ENCODE measurements around the gene SPRED2.
"Not testable (repeated sequence)": the region's sequence is repeated elsewhere in the genome, so short reads cannot be mapped to it uniquely, and the experiment has no call there.

SPRED2 gene

DNA sequence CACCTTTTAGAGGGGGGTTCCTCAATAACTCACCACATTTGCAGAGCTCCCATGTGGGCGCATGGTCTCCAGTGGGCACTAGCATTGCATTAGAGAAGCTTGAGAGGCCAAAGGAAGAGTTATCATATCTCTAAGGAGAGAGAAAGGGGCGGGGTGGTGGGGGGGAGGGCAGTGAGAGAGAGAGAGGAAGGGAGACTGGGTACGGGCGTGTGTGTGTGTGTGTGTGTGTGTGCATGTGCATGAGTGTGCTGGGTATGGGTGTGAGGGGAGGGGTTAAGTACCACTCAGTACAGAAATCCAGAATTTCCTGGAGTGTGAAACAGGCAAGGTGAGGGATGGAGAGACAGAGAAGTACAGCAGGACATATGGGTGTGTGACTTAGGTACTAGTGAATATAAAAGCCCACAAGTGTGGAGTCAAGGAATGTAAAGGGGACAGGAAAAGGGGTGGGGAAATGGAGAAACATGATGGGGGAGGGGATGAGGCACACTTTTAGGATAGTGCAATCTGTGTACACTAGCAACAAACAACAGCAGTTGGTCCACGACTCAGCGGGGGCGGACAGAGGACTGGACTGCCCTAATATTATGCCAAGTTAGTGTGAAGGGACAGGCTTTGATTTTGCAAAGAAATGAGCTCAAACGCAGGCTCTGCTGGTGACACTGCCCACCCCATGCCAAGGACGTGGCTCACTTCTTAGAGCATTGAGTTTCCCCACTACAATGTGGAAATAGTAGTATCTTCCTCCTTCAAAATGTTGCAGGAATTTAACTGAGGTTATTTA, 91.3 kb downstream of the SPRED2 start:
- DNase-seq (ENCODE audit: low spot score) = no peak

DNA sequence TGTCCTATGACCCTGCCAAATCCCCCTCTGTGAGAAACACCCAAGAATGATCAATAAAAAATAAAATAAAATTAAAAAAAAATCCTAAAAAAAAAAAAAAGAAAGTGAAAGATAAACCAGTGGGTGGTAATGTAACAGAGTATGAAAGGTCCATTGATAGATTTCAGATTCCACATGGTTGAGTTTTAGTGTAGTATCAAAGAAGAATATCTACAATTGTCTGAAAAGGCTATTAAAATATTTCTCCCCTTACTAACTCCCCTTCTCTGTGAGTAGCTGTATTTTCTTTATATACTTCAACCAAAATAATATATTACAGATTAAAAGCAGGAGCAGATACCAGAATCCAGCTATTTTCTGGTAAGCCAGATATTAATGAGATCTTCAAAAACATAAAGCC, 92.8 kb downstream of the SPRED2 start:
- no peak for DNase-seq (ENCODE audit: low spot score)

DNA sequence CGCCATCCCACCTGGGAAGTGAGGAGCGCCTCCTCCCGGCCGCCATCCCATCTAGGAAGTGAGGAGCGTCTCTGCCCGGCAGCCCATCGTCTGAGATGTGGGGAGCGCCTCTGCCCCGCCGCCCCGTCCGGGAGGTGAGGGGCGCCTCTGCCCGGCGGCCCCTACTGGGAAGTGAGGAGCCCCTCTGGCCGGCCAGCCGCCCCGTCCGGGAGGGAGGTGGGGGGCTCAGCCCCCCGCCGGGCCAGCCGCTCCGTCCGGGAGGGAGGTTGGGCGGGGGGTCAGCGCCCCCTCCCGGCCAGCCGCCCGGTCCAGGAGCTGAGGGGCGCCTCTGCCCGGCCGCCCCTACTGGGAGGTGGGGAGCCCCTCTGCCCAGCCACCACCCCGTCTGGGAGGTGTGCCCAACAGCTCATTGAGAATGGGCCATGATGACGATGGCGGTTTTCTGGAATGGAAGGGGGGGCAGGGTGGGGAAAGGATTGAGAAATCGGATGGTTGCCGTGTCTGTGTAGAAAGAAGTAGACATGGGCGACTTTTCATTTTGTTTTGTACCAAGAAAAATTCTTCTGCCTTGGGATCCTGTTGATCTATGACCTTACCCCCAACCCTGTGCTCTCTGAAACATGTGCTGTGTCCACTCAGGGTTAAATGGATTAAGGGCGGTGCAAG, 93.4 kb downstream of the SPRED2 start:
- not testable (repeated sequence) for DNase-seq (ENCODE audit: low spot score)

DNA sequence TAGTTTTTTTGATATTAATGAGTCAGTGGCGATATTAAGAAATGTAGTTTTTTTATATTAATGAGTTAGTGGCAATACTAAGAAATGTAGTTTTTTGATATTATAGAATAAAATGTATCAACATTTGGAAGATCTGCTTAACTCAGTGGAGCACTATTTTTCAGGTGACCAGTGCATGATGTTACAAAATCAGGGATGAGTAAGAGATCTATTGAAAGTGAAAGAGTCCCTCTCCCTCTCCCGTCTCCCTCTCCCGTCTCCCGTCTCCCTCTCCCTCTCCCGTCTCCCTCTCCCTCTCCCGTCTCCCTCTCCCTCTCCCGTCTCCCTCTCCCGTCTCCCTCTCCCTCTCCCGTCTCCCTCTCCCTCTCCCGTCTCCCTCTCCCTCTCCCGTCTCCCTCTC, 94.5 kb downstream of the SPRED2 start:
- DNase-seq (ENCODE audit: low spot score) = not testable (repeated sequence)

DNA sequence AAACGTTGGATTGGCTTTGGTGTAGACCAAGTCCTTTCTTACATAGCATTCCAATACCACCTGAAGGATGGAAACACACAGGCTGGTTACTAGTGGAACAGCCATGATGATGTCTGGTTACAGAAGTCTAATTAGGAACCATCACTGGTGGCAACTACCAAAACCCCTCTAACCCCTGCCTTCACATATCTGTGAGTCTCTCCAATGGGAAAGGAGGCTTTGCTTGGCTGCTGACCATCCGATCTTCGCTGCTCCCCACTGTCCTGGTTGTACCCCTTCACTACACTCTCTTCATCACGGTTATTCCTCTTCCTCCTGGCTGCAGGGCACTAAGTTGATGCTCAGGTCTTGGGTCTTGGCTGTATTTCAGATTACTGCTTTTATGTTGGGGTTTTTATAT, 97.7 kb downstream of the SPRED2 start:
- DNase-seq (ENCODE audit: low spot score) = no peak

DNA sequence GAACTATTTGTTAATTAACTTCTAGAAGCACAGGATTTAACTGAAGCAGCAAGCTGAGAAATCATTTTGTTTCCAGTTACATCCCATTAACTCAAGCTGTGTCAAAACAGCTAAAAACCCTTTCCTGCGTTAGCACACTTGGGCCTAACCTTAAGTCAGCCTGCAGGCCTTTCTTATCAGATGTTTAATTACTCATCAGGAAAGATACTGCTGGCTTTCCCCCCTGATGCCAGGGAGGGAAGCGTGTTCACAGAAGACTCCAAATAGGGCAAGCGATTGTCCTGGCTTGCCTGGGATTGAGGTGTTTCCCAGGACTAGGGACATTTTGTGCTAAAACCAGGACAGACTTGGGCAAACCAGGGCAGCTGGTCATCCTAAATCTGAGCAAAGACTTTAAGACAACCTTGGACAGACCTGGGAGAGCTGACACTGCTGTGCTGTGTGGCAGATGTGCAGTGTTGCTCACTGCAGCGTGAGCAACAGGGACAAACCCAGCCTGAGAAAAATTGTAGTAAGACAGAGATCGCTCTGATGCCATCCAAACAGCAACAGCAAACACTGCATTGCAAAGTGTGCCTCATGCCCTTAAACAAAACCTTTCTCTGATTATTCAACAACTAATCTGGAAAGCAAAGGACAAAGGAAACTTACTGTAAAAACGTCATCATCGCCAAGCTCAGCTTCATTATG, 100.9 kb downstream of the SPRED2 start:
- no peak for DNase-seq (ENCODE audit: low spot score)

DNA sequence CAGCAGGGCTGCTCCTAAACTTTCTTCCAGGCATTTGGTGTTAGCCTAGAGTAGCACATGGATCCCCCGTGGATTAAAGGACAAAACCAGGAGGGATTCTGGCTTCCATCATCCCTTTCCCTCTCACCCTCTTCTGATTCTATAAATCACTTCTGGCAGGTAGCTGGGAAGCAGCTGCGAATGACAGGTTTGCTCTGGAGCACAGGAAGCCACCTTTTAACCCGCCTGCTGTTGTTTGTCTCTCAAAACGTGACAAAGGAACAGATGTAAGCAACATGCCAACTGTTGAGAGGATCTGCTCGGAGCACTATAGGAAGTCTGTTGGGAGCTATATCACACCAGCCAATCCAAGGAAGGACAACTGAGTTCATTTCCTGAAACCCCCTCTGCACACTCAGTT, 102.9 kb downstream of the SPRED2 start:
- no peak for DNase-seq (ENCODE audit: low spot score)

DNA sequence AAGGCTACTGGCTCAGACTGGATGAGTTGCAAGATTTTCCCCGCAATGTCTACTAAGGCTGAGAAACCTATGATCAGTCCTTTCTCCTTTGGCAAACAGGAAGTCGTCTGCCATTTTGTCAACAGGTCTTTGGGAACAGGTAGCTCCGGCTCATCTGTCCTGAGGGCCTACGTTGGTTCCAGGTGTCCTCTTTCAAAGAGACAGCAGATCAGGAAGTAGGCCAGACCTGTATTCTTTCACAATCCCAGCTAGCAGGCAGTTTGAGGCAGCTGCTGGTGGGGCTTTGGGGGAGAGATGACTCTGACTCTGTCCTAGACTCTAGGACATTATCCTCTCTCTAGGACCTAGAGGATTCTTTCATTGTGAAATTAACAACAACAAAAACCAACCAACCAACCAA, 106.1 kb downstream of the SPRED2 start:
- DNase-seq (ENCODE audit: low spot score) = no peak

DNA sequence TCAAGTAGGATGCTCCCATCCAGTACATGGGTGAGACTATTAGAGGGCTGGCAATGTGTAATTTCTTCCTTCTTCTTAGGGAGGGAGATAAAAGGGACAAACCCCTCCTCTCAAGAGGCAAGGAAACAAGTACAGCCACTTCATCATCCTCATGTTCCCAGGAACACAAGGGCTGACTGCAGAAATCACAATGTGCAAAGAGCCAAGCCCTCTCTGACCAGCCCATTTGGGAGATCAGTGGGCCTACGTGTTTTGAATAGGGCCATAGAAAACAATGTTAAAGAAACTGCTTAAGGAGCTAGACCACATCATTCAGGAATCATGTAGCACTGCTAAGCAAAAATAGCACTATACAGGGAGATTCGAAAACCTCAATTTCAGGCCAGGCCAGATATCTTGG, 107.3 kb downstream of the SPRED2 start:
- DNase-seq (ENCODE audit: low spot score) = no peak

DNA sequence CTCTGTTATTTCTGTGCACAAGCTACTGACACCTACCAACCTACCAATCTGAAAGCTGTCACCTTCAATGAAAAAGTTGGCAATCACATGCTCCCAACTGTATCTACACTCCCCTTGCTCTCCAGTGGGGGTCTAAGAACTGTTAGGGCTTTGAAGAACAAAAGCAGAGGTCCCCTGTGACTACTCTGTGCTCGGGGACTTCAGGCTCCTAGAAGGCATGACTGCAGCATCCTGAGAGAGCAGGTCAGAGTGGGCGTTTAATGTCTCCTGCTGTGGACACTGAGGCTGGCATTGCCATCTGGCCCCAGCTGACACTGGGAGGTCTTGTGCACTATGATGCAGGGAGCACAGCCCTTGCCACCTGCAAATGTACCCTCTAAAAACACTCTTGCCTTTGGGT, 111.5 kb downstream of the SPRED2 start:
- no peak for DNase-seq (ENCODE audit: low spot score)

DNA sequence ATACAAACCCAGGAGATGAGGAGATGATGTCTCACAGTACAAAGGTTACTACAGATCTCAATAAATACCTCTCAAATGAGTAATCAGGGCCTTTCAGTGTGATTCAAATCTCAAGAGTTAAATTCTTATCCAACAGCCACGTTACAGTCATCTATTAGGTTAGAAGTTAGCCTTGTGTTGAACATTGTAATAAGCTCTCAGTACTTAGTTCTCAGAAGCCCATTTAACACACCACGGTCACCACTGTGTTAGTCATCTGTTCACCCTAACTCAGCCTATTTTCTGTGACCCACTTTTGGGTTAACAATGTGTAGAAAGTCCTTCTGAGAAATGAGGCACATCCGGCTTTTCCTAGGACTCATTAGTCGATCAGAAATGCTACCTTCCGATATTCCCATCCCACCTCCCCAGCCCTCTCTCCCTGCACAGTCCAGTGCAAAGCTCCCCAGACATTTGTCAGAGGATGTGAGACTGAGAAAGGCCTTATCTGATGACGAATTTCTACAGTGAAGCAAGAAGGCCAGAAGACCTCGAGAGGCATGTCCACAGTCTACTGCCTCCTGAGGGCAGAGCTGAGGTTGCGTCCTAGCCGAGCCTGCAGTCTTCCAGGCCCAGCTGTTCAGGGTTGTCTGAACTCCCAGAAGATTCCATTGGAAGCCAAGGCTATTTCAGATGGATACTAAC, 112.2 kb downstream of the SPRED2 start:
- DNase-seq (ENCODE audit: low spot score) = peak; percentile 86

DNA sequence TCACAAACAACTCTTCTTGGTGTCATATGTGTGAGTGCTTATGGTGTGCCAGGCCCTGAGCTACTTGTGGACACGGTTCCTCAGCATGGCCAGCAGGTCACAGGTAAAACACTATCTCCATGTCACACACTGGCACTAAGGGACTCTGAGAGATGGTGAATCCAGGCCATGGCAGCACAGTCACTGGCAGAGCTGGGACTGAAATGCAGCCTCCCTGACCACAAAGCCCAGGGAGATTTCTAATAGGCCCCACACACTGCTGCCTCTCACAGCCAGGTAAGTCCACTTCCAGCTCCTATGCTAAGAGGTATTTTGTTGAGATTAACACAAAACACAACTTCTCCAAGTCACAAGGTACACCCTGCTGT, 112.7 kb downstream of the SPRED2 start:
- no peak for DNase-seq (ENCODE audit: low spot score)

DNA sequence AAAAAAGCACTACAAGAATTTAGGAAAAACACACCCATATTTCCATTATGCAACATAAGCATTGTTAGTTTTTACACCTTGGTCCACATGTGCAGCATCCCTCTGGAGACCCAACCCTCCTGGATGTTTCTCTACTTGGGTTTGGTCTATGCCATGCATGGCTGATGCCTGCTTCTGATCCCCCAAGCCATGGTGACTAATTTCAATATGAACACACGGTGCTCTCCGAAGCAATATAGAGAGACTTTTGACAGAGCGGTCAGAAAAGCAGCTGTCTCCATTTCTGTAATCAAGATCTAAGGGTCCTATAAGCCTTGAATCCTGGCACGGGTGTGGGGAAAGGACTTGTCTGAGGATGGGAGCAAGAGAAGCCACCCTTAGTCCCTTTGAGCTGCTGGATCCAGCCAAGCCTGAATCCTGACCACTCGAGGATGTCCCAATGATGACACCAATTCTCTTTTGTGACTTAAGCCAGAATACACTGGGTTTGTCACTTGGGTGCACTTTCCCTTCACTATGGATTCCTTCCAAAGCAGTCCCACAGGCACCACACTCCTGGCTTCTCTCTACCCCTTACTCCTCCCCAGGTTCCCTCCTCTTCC, 113.2 kb downstream of the SPRED2 start:
- DNase-seq (ENCODE audit: low spot score) = no peak

DNA sequence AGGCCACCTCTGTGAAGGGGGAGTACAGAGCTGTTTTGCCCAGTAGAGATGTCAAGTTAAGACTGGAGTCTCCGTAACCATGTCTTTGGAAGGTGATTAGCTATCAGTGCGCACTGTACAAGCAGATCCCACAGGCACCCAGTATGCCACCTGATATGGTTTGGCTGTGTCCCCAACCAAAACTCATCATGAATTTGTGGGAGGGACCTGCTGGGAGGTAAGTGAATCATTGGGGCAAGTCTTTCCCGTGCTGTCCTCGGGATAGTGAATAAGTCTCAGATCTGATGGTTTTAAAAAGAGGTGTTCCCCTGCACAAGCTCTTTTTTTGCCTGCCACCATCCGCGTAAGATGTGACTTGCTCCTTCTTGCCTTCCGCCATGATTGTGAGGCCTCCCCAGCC, 114.6 kb downstream of the SPRED2 start:
- no peak for DNase-seq (ENCODE audit: low spot score)

DNA sequence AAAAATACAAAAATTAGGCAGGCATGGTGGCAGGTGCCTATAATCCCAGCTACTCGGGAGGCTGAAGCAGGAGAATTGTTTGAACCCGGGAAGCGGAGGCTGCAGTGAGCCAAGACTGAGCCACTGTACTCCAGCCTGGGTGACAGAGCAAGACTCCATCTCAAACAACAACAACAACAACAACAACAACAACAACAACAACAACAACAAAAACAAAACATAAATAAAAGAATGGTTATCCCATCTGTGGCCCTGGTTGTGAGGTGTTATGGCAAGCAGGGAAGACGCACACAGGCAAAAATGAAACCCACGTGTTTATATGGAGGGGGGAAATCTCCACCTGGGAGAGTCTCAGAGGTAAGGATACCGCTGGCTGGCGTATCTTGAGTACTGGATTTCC, 115.0 kb downstream of the SPRED2 start:
- DNase-seq (ENCODE audit: low spot score) = not testable (repeated sequence)

DNA sequence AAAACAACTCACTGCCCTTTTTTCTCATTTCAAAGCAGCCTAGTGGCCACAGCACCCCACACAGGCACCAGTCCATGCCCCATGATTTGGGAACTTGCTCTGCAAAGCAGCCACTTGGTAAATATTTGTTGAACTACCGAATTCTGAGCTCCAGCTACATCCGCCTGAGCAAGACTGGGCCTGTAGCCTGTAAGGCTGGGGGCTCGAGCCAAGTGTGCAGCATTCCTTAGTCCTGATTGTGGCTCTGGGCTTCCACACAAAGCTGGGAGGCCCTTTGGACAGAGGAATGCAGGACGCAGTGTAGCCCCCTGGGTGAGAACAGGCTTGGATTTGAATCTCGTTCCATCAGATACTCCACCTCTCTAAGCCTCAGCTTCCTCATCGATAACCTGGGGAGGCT, 116.3 kb downstream of the SPRED2 start:
- peak; percentile 86 for DNase-seq (ENCODE audit: low spot score)

DNA sequence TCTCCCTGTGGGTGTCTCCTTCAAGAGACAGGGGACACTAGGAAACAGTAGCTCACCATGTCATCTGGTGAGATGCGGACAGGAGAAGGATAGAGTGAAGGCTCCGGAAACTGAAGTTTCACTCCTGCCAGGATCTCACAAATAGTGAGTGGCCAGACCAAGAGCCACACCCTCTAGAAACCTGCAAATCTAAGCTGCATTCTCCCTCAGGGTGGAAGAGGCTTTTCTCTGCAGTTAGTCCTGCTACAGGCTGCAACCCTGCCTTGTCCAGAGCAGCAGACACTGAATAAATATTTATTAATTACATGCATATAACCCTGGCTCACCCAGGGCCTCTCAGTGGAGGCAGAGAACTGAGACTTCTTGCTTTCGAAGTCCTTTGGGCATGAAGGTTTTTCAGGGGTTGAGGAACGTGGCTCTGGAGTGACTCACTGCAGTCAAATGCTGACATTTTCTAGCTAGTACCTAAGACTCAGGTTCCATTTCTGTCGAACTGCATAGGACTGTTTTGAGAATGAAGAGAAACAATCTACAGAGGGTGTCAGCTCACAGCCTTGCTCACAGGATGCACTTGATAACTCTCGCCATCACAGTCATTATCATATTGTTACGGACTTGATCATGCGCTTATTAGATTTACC, 117.5 kb downstream of the SPRED2 start:
- peak; percentile 23 for DNase-seq (ENCODE audit: low spot score)

DNA sequence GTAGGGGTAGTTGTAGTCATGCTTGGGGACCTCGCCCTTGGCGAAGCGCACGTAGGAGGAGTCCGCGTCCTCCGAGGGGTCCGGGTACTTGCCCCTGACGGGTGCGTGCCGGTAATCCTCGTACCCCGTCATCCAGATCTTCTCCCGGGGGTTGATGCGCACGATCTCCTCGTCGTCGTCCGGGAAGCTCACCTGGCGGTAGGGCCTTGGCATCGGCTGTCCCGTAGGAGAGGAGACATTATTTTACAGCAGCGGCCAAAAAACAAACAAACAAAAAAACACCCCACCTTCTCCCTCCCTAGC, 118.5 kb downstream of the SPRED2 start:
- no peak for DNase-seq (ENCODE audit: low spot score)

DNA sequence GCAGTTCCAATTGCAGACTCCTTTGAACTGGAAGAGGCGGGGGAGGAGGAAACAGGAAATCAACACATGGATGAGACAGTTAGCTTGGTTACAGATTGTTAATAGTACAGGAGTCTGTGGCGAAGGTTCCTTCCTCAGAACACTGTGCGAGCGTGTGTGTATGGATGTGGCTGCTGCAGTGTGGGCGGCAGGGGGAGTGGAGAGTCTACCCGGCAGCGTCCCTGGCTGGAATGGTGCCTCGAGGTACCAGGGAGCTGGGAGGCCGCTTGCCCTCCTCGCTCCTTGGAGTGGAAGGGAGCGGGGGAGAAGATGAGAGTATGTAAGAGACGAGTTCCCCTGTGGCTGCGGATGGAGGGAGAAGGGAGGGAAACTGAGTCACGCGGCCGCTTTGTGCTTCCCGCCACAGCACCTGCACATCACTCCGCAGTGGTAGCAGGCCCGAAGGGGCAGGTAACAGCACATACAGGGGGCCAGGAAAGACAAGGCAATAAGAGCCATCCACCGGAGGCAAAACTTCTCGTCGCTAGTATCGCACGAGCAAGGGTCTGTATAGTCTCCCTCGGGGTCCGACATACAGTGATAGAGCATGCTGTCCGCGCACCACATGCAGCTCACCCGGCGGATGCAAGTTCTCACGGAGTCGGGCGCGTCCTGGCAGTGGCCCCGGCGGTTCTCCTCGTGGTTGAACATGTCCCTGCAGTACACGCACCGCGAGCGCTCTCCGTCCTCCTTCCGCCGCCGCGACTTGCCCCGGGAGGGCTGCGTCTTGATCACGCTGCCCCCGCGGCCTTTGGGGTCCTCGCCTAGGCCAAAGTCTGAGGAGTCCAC, 119.1 kb downstream of the SPRED2 start:
- DNase-seq (ENCODE audit: low spot score) = no peak

DNA sequence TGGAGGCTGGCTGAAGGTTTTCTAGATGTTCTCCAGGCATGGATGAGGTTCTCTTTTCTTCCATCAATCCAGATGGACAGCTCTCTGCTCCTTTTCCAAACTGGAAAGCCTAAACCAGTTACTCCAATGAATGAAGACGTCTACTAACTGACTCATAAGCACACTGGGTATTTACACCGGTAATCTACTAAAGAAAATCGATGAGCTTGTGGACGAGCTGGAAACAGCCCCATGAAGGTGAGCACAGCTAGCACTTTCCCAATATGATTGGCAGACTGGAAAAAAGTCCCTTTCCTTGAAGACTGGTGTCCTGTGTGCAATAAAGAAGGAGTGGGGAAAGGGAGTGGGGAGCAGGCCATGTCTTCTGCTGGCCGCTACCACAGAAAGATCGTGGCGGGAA, 120.8 kb downstream of the SPRED2 start:
- no peak for DNase-seq (ENCODE audit: low spot score)

DNA sequence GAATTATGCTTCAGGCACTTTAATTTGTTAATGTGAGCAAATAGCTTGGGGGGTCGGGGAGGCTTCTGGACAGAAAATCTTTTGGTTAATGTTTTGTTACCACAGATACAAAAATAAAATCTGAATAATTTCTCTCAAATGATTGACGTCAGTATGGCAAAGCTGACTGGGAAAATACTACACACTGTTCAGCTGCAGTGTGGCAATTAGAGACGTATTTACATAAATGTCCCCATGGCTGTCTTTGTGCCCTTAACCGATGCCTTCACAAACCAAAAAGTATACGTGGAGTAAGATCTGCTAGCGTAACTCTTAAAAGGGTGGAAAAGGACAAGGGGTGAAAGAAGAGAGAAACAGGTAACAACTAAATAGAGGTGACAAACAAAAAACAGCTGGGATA, 121.3 kb downstream of the SPRED2 start:
- DNase-seq (ENCODE audit: low spot score) = no peak

Measured in AG08396 (cell line).